GM12872 (cell line): ENCODE measurements around the gene PTPA.

Source experiments
- TF ChIP-seq, protein P1 (sequence below): IDR thresholded peaks from 3 replicates; pipeline ENCODE4 v1.5.1; 2011; ENCODE audit warnings: low read depth, mild to moderate bottlenecking, low read length, moderate library complexity; ENCODE audit not compliant: insufficient read depth

Gene PTPA

DNA sequence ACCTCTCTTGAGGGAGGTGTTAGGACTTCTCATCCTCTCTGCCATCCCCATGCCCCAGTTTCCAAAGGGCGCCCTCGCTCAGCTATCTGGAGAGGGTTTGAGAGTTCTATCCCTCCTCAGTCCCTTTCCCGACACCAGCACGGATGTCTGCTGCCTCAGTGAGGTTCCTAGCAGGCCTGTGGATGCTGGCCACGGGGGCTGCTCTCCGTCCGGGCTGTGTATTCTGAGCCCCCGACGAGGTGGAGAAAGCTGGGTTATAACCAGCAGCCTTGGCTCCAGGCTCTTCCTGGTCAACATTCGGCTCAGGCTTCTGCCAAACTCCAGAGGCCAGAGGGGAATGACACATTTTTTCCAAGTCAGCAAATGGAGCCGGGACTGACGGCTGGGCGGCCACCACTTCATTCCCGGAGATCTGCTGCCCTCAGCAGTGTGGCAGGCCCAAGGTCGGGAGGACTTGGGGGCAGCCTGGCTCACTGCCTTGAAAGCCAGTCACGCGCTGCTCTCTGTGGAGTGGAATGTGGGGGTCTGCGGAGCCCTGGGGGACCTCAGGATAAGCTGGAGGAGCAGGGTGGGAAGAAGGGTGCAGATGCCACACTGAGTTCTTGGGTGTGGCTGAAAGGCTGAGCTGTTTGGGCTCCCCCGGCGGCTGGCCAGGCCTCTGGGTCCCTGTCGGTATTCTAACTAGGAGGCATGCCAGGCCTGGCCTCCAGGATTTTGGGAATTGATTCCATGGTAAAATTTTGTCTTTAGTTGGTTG, 27.4 kb downstream of the PTPA start:
- TF ChIP-seq, protein P1, sequence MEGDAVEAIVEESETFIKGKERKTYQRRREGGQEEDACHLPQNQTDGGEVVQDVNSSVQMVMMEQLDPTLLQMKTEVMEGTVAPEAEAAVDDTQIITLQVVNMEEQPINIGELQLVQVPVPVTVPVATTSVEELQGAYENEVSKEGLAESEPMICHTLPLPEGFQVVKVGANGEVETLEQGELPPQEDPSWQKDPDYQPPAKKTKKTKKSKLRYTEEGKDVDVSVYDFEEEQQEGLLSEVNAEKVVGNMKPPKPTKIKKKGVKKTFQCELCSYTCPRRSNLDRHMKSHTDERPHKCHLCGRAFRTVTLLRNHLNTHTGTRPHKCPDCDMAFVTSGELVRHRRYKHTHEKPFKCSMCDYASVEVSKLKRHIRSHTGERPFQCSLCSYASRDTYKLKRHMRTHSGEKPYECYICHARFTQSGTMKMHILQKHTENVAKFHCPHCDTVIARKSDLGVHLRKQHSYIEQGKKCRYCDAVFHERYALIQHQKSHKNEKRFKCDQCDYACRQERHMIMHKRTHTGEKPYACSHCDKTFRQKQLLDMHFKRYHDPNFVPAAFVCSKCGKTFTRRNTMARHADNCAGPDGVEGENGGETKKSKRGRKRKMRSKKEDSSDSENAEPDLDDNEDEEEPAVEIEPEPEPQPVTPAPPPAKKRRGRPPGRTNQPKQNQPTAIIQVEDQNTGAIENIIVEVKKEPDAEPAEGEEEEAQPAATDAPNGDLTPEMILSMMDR: no peak

DNA sequence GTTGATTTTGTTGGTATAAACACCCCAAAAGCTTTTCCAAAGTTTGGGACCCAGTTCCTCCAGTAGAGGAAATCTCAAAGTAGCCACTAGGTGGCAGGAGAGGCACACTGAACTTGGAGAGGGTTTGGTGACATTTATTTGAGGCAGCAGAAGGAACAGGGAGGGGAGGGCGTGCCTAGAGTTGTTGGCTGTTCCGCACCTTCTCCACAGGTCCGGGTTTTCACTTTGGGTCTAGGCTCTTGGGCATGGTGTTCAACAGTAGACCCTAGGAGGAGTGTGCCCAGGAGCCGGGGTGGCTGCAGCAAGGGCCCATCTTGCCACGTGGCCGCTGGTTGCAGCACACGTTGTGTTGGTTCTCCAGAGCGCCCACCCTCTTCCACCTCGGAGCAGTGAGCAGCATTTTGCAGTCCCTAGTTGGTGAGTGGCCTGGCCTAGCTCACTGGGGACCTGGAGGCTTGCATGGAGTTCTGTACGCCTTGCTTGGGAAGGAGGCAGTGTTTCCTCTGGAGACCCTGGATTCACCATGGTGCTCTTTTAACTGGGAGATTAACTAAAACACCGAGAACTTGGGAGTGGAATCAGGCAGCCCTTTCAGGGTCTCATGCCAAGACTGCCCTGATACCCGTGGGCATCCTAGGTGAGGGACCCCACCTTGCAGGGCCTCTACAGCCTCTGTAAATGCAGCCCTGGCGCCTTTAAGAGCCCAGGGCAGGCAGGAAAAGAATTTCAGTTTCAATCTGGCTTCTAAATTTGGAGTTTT, 28.2 kb downstream of the PTPA start:
- TF ChIP-seq, protein P1: peak; percentile 80

DNA sequence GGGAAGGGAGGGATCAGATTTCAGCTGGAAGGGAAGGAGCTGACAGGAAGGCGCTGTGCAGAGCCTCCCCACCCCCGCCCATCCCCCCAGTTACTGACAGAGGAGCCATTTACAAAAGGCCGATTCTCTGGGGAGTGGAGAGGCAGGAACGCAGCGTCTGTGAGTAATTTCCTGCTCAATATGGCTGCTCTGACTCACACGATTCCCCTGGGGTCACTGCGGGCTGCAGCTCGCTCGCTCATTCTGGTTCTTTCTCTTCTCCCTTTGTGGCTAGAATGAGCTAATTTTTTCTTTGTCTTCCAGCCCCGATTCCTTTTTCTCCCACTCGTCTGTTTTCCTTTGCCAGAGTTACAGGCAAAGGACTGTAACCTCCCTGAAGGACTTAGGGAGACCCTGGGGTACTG, 28.8 kb downstream of the PTPA start:
- TF ChIP-seq, protein P1: no peak

DNA sequence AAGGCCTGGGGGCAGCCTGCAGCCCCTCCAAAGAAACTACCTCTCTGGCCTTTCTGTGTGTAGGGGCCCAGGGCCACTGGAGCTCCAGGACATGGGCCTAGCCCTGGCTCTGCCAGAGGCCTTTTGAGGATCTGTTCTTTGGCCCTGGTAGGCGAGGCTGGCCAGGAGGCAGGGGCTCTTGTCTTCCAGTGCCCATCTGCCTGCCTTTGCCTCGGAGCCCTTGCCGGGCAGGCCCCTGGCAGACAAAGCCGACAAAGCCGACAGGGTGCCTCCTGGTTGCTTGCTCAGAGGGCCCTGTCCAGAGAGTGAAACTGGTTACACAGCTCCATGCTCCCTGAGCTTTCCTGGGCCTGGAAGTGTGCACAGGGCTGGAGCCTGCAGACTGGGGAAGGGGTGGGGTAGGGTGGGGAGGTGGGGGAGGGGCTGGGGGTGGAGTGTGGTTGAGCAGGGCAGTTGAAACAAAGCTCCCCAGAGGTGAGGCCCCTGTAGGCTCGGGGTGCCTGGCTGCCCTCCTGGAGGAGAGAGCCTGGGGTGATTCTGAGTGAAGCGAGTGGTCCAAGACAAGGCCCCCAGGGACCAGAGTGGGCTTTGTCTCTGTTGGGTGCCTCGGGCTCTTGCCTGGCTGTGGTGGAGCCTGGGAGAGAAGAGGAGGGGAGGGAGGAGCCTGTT, 29.3 kb downstream of the PTPA start:
- TF ChIP-seq, protein P1: no peak

DNA sequence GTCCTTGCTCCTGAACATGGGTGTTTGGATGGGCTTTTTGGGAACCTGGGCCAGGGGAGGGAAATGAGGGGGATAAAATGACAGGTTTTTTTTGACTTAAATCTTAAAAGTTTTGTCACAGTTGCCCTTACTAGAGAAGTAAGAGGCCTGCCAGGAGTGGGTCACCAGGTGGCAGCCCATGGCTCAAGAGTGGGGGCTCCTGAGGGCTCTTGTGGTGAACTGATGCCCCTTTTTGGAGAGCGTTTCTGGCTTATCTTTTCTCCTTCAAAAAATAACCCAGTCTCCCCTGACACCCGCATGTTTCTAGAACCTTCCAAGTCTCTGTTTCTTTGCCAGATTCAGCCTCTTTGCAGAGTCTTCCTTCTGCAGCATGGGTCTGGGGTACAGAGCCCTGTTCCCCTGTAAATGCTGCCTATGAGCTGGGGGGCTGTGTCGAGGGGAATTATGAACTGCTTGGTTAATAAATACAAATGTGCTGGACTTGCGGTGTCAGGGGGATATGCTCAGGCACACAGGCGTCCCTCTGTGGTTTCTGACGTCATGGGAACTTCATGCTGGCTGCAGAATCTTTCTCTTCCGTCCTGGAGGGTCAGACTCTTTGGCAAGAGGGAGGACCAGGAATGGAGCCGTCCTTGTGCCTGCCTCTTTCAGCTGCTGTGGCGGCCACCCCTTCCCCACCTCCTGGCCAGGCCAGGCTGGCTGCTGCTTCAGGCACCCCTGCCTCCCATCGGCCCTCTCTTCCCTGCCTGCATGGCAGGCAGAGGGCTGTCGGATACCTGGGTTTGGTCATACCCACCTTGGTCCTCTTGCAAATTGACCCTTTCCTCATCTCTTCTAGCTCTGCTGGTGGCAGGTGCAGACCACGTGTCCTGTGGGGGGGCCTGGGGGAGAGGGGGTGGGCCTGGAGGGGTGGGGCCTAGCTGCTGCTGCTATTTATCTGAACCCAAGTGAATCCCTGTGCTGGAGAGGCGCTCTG, 30.1 kb downstream of the PTPA start:
- TF ChIP-seq, protein P1: no peak

DNA sequence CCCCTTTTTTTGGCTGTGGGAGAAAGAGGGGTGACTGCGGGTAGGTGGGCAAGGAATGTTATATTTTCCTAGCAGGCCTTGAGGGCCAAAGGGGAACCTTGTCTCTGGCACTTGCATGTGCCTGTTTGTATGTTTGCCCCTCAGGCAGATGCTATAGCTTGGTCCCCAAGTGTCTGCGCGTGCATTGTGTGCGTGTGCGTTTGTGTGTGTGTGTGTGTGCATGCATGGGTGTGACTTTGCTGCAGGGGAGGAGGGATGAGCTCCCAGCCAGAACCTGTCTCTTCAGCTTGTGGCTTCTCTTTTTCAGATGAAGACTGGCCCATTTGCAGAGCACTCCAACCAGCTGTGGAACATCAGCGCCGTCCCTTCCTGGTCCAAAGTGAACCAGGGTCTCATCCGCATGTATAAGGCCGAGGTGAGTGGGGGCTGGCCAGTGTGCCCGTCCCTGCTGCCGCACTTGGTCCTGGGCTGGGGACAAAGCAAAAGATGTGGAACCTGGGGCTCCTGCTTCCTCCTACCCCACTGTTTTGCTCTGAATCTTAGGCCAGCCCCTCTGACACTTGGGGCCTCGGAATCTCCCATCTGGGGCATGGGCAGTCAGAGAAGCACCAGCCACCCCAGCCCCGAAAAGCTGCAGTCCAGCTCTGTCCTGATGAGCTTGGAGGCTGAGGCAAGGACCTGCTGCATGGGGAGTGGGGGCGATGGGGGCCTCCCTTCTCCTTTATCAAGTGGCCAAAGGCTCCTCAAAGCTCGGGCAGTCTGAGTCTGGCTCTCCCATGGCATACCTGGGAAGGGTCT, 31.1 kb downstream of the PTPA start:
- TF ChIP-seq, protein P1: 0 out of 3 replicates have a peak, but pooled peaks have one; percentile 1
